Measurements from ENCODE around the gene KIAA0753.

GRCh38 chr17:6636105-6636504, 4.4 kb downstream of the KIAA0753 start:
- TF ChIP-seq CTCF (IDR thresholded peaks at IDR 0.05; ENCODE audit: low read length) (no peak), EZH2 (optimal IDR thresholded peaks at IDR 0.05; ENCODE audit: low read depth, low read length) (no peak)

All from MM.1S (cell line).